ENCODE results near the gene BORCS6.
"Not testable (repeated sequence)": the region's sequence is repeated elsewhere in the genome, so short reads cannot be mapped to it uniquely, and the experiment has no call there.

The BORCS6 gene

GRCh38 chr17:8170186-8170585 is 19.8 kb downstream of the BORCS6 start:
- not testable (repeated sequence) for DNase-seq

- no peak for DNase-seq
Measured at GRCh38 chr17:8167526-8167925, 22.5 kb downstream of the BORCS6 start.

- DNase-seq: no peak
Measured at GRCh38 chr17:8166731-8167130, 23.2 kb downstream of the BORCS6 start.

GRCh38 chr17:8164815-8165131 is 25.2 kb downstream of the BORCS6 start:
- DNase-seq: no peak

- no peak for DNase-seq
Measured at GRCh38 chr17:8163978-8164814, 25.8 kb downstream of the BORCS6 start.

GRCh38 chr17:8162997-8163977 is 26.7 kb downstream of the BORCS6 start:
- DNase-seq: no peak

GRCh38 chr17:8162233-8162996 is 27.6 kb downstream of the BORCS6 start, which contains the start of gene VAMP2:
Gene VAMP2, minus strand, starts transcription at chr17:8162948. Its CDS starts 69 bp downstream, at chr17:8162879.
- no peak for DNase-seq

- no peak for DNase-seq
Measured at GRCh38 chr17:8161289-8162232, 28.4 kb downstream of the BORCS6 start.

- no peak for DNase-seq
Measured at GRCh38 chr17:8160741-8161221, 29.2 kb downstream of the BORCS6 start.

- no peak for DNase-seq
Measured at GRCh38 chr17:8160224-8160577, 29.8 kb downstream of the BORCS6 start.

GRCh38 chr17:8159459-8160223 is 30.3 kb downstream of the BORCS6 start:
- no peak for DNase-seq

- DNase-seq: no peak
Measured at GRCh38 chr17:8159032-8159400, 31.0 kb downstream of the BORCS6 start.

- DNase-seq: no peak
Measured at GRCh38 chr17:8158267-8159031, 31.5 kb downstream of the BORCS6 start.

GRCh38 chr17:8156246-8156992 is 33.6 kb downstream of the BORCS6 start:
- peak; percentile 89 for DNase-seq

GRCh38 chr17:8155996-8156245 is 34.1 kb downstream of the BORCS6 start:
- DNase-seq: no peak

GRCh38 chr17:8155231-8155995 is 34.6 kb downstream of the BORCS6 start:
- DNase-seq: no peak

- no peak for DNase-seq
Measured at GRCh38 chr17:8154608-8155155, 35.3 kb downstream of the BORCS6 start.

GRCh38 chr17:8153957-8154607 is 35.9 kb downstream of the BORCS6 start:
- no peak for DNase-seq
